Osteoblast (primary cell): ENCODE measurements around the gene FAM83D. TPM values are rescaled to one million over a fixed set of nuclear protein-coding genes. Genes with fewer than 3 reads are reported as not detected.

Source experiments
- DNase-seq: peaks from one replicate; pipeline ENCODE4 v3.0.0; 2011; ENCODE audit warnings: low spot score, mixed read lengths; ENCODE audit not compliant: insufficient read length; ENCODE audit errors: missing footprints
- H2AFZ ChIP-seq: 2 replicates; pipeline ENCODE4 v1.6.0; 2011; ENCODE audit warnings: mild to moderate bottlenecking, low read length
- H3K27ac ChIP-seq: 2 replicates; pipeline ENCODE4 v1.5.1; 2011; ENCODE audit warnings: mild to moderate bottlenecking, low read depth, low read length, moderate library complexity
- H3K27me3 ChIP-seq: 2 replicates; pipeline ENCODE4 v1.6.0; 2012; ENCODE audit warnings: mild to moderate bottlenecking, control low read depth, inconsistent platforms, low read length, moderate library complexity; ENCODE audit not compliant: insufficient read depth
- H3K36me3 ChIP-seq: 2 replicates; pipeline ENCODE4 v1.5.1; 2011; ENCODE audit warnings: mild to moderate bottlenecking, low read length, control low read depth, moderate library complexity; ENCODE audit not compliant: insufficient read depth
- H3K4me1 ChIP-seq: 2 replicates; pipeline ENCODE4 v1.5.1; 2011; ENCODE audit warnings: mild to moderate bottlenecking, low read length, control low read depth, moderate library complexity; ENCODE audit not compliant: insufficient read depth
- H3K4me2 ChIP-seq: 2 replicates; pipeline ENCODE4 v1.6.0; 2011; ENCODE audit warnings: mild to moderate bottlenecking, low read length; ENCODE audit not compliant: insufficient read depth
- H3K4me3 ChIP-seq: fragments of 200-600 bp; sonication (generic); 3 replicates; pipeline ENCODE4 v1.5.1; 2012; ENCODE audit warnings: mild to moderate bottlenecking, low read length, inconsistent platforms; ENCODE audit not compliant: insufficient read depth
- H3K79me2 ChIP-seq: 2 replicates; pipeline ENCODE4 v1.6.0; 2012; ENCODE audit warnings: mild to moderate bottlenecking, low read length, control low read depth, inconsistent platforms; ENCODE audit not compliant: insufficient read depth
- H3K9me3 ChIP-seq: 2 replicates; pipeline ENCODE4 v1.5.1; 2011; ENCODE audit warnings: low read depth, low read length, control low read depth
- H4K20me1 ChIP-seq: 2 replicates; pipeline ENCODE4 v1.6.0; 2012; ENCODE audit warnings: mild to moderate bottlenecking, low read length, control low read depth; ENCODE audit not compliant: insufficient read depth
- CTCF ChIP-seq: IDR thresholded peaks from 2 replicates; pipeline ENCODE4 v1.5.1; 2011; ENCODE audit warnings: mild to moderate bottlenecking, low read depth, low read length, moderate library complexity; ENCODE audit errors: extremely low read depth
- total RNA-seq: library from RNA; depleted of rRNA; stranded (reverse); fragments of >200 nt; gene quantifications from 2 replicates; pipeline ENCODE4 v1.2.3, GENCODE V29; 2012

The FAM83D gene
- total RNA-seq, 1 donor = 2.2 TPM

DNA sequence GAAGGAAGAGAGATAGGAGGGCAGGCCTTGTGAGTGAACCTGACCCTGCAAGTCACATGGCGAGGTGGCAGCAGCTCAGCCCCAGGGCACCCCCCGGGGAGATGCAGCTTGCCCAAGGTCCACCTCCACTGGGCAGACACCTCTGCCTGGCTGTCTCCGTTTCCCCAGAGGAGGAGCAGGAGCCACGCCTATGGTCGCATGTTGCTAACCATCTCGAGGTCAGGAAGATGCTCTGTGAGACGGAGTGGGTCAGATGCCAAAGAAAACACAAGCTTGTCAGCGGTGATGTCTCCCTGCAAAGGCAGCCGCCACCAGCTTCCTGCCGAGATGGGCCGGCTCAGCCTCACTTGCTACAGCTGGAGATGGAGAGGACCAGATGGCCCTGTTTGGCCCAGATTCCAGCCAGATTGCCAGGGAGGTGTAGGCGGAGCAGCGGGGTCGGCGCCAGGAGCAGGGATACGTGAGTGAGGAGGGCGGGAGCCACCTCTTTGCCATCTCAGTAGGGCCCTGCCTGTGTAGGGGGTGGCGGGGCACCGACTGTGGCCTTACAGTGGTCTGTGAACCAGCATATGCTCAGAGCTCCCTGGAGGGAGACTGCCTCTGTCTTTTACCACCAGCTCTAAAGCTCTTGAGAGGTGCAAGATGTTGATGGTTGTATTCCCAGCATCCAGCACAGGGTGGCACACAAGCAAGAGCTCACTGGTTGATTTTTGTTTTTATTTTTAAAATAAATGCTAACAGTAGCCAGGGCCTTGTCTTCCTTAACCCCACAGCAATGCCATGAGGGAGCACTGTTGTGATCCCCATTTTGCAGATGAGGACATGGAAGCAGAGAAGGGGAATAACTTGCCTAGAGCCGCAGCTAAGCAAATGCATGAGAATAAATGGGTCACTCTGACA lies 42.9 kb upstream of the FAM83D start:
- Histone ChIP-seq H3K36me3 (no peaks in the 10 kb centered on the region), H4K20me1 (no peaks in the 10 kb centered on the region), H3K27me3 (peaks cover 9% of the 10 kb centered on the region), H3K4me3 (no peak overlapping the region), H3K4me1 (no peaks in the 10 kb centered on the region), H3K79me2 (no peaks in the 10 kb centered on the region), H2AFZ (no peak overlapping the region), H3K4me2 (no peak overlapping the region), H3K9me3 (no peaks in the 10 kb centered on the region), H3K27ac (no peak overlapping the region)
- TF ChIP-seq CTCF = no peak
- DNase-seq = no peak

DNA sequence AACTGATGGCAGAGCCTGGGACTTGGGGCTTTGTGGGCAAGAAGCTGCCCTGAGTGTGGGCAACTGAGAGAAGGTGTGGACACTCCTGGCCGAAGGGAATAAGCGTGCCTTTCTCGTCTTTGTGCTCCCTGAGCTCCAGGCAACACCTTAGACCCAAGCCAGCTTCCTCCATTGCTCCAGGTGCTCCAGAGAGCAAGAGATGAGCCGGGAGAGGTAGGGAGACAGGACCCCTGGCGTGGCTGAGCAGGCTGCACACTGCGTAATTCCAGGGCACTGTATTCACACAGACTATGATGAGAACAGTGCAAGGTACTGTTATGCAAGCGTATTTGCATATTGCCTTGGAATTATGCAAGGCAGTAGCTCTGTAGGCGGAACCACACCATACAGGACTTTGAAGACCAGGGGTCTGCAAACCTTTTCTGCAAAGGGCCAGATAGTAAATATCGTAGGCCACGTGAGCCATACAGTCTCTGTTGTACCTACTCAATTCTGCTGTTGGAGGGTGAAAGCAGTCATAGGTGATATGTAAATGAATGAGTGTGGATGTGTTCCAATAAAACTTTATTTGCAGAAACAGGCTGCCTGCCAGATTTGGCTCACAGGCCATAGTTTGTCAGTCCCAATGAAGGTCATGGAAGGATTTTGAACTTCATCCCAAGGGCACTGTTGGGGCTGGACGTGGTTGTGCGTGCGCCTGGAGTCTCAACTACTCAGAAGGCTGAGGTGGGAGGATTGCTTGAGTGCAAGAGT lies 42.1 kb upstream of the FAM83D start:
- H3K4me2 ChIP-seq = no peak overlapping the region
- no peaks in the 10 kb centered on the region for H3K79me2 ChIP-seq
- H2AFZ ChIP-seq = no peak overlapping the region
- H3K27ac ChIP-seq = no peak overlapping the region
- no peaks in the 10 kb centered on the region for H3K36me3 ChIP-seq
- H4K20me1 ChIP-seq = no peaks in the 10 kb centered on the region
- no peak overlapping the region for H3K4me3 ChIP-seq
- no peak for DNase-seq
- H3K4me1 ChIP-seq = no peaks in the 10 kb centered on the region
- peaks cover 9% of the 10 kb centered on the region for H3K27me3 ChIP-seq
- no peaks in the 10 kb centered on the region for H3K9me3 ChIP-seq
- no peak for TF ChIP-seq CTCF

- Histone ChIP-seq H2AFZ (no peak overlapping the region), H3K27me3 (peaks cover 7% of the 10 kb centered on the region), H4K20me1 (no peaks in the 10 kb centered on the region), H3K79me2 (no peaks in the 10 kb centered on the region), H3K4me1 (no peaks in the 10 kb centered on the region), H3K4me3 (no peak overlapping the region), H3K9me3 (no peaks in the 10 kb centered on the region), H3K36me3 (no peaks in the 10 kb centered on the region), H3K27ac (no peak overlapping the region), H3K4me2 (no peak overlapping the region)
- no peak for DNase-seq
- TF ChIP-seq CTCF = no peak
Measured at GRCh38 chr20:38885357-38885756, 40.9 kb upstream of the FAM83D start.
